ENCODE measurements around the gene DICER1. TPM values are rescaled to one million over a fixed set of nuclear protein-coding genes. Genes with fewer than 3 reads are reported as not detected.

DICER1 gene
- total RNA-seq, 4 donors from 2014 or later, result 64.3 to 125 (median 78.0) TPM

- Histone ChIP-seq H3K27ac (no peak overlapping the region), H3K4me3 (no peak overlapping the region), H3K9me3 (no peaks in the 10 kb centered on the region), H3K36me3 (no peaks in the 10 kb centered on the region), H3K4me1 (no peaks in the 10 kb centered on the region), H3K27me3 (no peaks in the 10 kb centered on the region)
- peak in 1 of 3 donors; percentile 7 for DNase-seq
- no peak for TF ChIP-seq CTCF (IDR thresholded peaks at IDR 0.05)
- TF ChIP-seq POLR2A (IDR thresholded peaks at IDR 0.05), result no peak
These were observed 100.2 kb downstream of the DICER1 start for GRCh38 chr14:95057147-95057546.

GRCh38 chr14:95056476-95056875 lies 100.9 kb downstream of the DICER1 start:
- Histone ChIP-seq H3K4me1 (no peaks in the 10 kb centered on the region), H3K27ac (no peak overlapping the region), H3K4me3 (no peak overlapping the region), H3K36me3 (no peaks in the 10 kb centered on the region), H3K27me3 (no peaks in the 10 kb centered on the region), H3K9me3 (no peaks in the 10 kb centered on the region)
- TF ChIP-seq POLR2A (IDR thresholded peaks at IDR 0.05), result no peak
- TF ChIP-seq CTCF (IDR thresholded peaks at IDR 0.05), result no peak
- peak in 1 of 3 donors; percentile 34 for DNase-seq

DNA sequence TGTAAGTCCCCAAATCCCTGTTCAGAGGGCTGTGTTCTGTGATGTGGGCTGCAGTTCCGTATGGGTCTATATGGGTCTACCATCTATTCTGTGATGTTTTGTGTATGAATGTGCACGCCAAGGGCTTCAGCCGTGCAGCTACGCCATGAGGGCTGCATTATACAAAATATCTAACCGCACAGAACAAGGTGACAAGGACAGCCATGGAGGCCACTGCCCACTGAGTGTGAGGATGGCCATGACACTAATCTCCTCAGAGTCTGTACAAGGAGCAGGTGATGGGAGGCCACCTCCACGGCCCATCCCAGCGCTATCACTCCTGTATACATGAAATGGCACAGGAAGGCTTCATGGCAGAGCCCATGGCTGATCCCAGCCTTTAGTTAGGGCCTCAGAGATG lies 102.0 kb downstream of the DICER1 start:
- H3K9me3 ChIP-seq, result no peaks in the 10 kb centered on the region
- H3K27ac ChIP-seq, result no peak overlapping the region
- H3K27me3 ChIP-seq, result no peaks in the 10 kb centered on the region
- TF ChIP-seq POLR2A (IDR thresholded peaks at IDR 0.05), result no peak
- peak in 1 of 3 donors; percentile 7 for DNase-seq
- H3K4me3 ChIP-seq, result no peak overlapping the region
- H3K4me1 ChIP-seq, result no peaks in the 10 kb centered on the region
- H3K36me3 ChIP-seq, result no peaks in the 10 kb centered on the region

DNA sequence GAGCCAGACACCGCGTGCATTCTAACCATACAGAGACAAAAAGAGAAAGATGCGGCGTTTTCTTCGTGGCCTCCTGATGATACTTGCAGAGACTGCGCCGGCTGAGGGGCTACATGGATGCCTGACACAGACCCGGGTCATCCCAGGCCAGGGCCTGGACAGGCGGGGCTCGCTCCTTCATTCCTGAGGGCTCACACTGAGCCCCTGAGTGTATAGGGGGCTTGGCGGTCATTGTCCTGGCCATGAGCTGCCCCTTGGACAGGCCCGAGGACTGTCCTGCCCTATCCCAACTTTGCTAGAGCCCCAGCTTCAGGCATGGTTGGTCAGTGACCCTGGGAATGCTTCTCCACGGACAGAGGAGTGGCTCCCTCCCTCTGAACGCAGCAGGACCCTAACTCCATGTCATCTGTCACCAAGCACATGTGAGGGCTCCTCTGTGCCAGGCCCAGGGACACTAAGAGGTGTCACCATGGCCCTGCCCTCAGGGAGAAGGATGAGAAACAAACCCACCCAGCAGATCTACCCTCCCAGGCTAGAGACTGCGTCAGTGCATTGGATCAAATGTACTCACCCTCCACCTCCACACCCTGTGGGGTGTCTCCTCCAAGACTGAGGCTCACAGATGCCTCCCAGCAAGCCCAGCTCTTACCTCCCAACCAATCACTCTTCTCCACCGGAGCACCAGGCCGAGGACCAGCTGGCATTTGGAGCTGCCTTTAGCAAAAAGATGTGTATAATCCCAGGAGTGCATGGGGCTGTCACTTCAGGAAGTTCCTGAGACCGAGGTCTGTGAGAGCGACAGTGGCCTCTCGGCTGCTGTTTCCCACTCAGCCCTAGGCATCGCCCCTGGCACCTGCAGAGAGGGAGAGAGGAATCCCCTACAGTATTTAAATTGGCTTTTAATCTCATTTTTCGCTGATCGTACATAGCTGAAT lies 102.7 kb downstream of the DICER1 start:
- no peaks in the 10 kb centered on the region for H3K9me3 ChIP-seq
- no peaks in the 10 kb centered on the region for H3K36me3 ChIP-seq
- DNase-seq, result peak in 2 of 3 donors; percentile 21 to 35
- no peak overlapping the region for H3K27ac ChIP-seq
- H3K27me3 ChIP-seq, result no peaks in the 10 kb centered on the region
- H3K4me3 ChIP-seq, result no peak overlapping the region
- TF ChIP-seq POLR2A (IDR thresholded peaks at IDR 0.05) (no peak), CTCF (IDR thresholded peaks at IDR 0.05) (no peak)
- H3K4me1 ChIP-seq, result no peaks in the 10 kb centered on the region

GRCh38 chr14:95052016-95052585 lies 105.2 kb downstream of the DICER1 start:
- Histone ChIP-seq H3K9me3 (no peaks in the 10 kb centered on the region), H3K4me1 (no peaks in the 10 kb centered on the region), H3K4me3 (no peak overlapping the region), H3K27ac (no peak overlapping the region), H3K27me3 (no peaks in the 10 kb centered on the region), H3K36me3 (no peaks in the 10 kb centered on the region)
- DNase-seq, result peak in 2 of 3 donors; percentile 20 to 36
- no peak for TF ChIP-seq CTCF (IDR thresholded peaks at IDR 0.05)
- TF ChIP-seq POLR2A (IDR thresholded peaks at IDR 0.05), result no peak

- Histone ChIP-seq H3K9me3 (no peaks in the 10 kb centered on the region), H3K4me1 (no peaks in the 10 kb centered on the region), H3K27me3 (no peaks in the 10 kb centered on the region), H3K27ac (no peak overlapping the region), H3K4me3 (no peak overlapping the region), H3K36me3 (no peaks in the 10 kb centered on the region)
- DNase-seq, result no peak
- TF ChIP-seq POLR2A (IDR thresholded peaks at IDR 0.05), result no peak
These were observed 107.4 kb downstream of the DICER1 start for GRCh38 chr14:95049952-95050351.

Data from Peyer's patch (tissue), 4 donors.